AG20443 (cell line): ENCODE measurements around the gene CFAP97D2.
"Not testable (repeated sequence)": the region's sequence is repeated elsewhere in the genome, so short reads cannot be mapped to it uniquely, and the experiment has no call there.

ENCODE experiments used
- DNase-seq: peaks from one replicate; pipeline ENCODE4 v3.0.0; 2012; ENCODE audit warnings: low spot score, mixed read lengths

The CFAP97D2 gene

GRCh38 chr13:114158869-114159666 lies 20.0 kb upstream of the CFAP97D2 start:
- not testable (repeated sequence) for DNase-seq

- no peak for DNase-seq
These were observed 18.0 kb upstream of the CFAP97D2 start for GRCh38 chr13:114161028-114161556.

- DNase-seq: peak; percentile 84
These were observed 17.2 kb upstream of the CFAP97D2 start for GRCh38 chr13:114161644-114162532.

GRCh38 chr13:114162533-114162922 lies 16.5 kb upstream of the CFAP97D2 start:
- DNase-seq: no peak

- no peak for DNase-seq
These were observed 15.0 kb upstream of the CFAP97D2 start for GRCh38 chr13:114164053-114164452.

GRCh38 chr13:114164681-114165429 lies 14.2 kb upstream of the CFAP97D2 start:
- no peak for DNase-seq

- peak; percentile 57 for DNase-seq
These were observed 12.5 kb upstream of the CFAP97D2 start for GRCh38 chr13:114166381-114167131.

- no peak for DNase-seq
These were observed 11.6 kb upstream of the CFAP97D2 start for GRCh38 chr13:114167426-114167825.

GRCh38 chr13:114167885-114168284 lies 11.2 kb upstream of the CFAP97D2 start:
- no peak for DNase-seq

- DNase-seq: no peak
These were observed 5.8 kb upstream of the CFAP97D2 start for GRCh38 chr13:114173272-114173671.

GRCh38 chr13:114173745-114174144 lies 5.3 kb upstream of the CFAP97D2 start:
- DNase-seq: peak; percentile 40

- no peak for DNase-seq
These were observed 4.5 kb upstream of the CFAP97D2 start for GRCh38 chr13:114174529-114174961.

- not testable (repeated sequence) for DNase-seq
These were observed 2.6 kb upstream of the CFAP97D2 start for GRCh38 chr13:114176359-114176902.

- DNase-seq: no peak
These were observed 1.6 kb upstream of the CFAP97D2 start for GRCh38 chr13:114177245-114178010.

GRCh38 chr13:114185182-114185971 lies 6.3 kb downstream of the CFAP97D2 start:
- no peak for DNase-seq

- no peak for DNase-seq
These were observed 15.8 kb downstream of the CFAP97D2 start for GRCh38 chr13:114194853-114195252.

- DNase-seq: no peak
These were observed 17.6 kb downstream of the CFAP97D2 start for GRCh38 chr13:114196629-114197028.

- DNase-seq: no peak
These were observed 19.5 kb downstream of the CFAP97D2 start for GRCh38 chr13:114198556-114198955.

GRCh38 chr13:114199526-114199925 lies 20.5 kb downstream of the CFAP97D2 start:
- DNase-seq: not testable (repeated sequence)
